Sigmoid colon (tissue), 4 donors: ENCODE data around the gene NPPC.

Source experiments
- EP300 ChIP-seq, 4 donors: sonication (generic); formaldehyde crosslinking; IDR thresholded peaks; one replicate each; pipeline ENCODE4 v1.6.1; 2017; ENCODE audit warnings: antibody characterized with exemption in 4 of 4
- POLR2A ChIP-seq, 2 donors: fragments of 450-650 bp; IDR thresholded peaks; one replicate each; pipeline ENCODE4 v1.6.1; 2016; ENCODE audit warnings: antibody characterized with exemption in 2 of 2, mild to moderate bottlenecking in 2 of 2, moderate library complexity in 2 of 2
- POLR2AphosphoS5 ChIP-seq, 4 donors: sonication (generic); formaldehyde crosslinking; IDR thresholded peaks; one replicate each; pipeline ENCODE4 v1.6.1; 2017; ENCODE audit warnings: antibody characterized with exemption in 4 of 4
- TF ChIP-seq, protein P1 (sequence below), 4 experiments: fragments of 450-650 bp in 3 of 4; fragments of 200-600 bp in 1 of 4; IDR thresholded peaks; one replicate each; pipeline ENCODE4 v1.5.1; 2016 to 2019; ENCODE audit warnings: antibody characterized with exemption in 4 of 4, mild to moderate bottlenecking in 3 of 4, moderate library complexity in 2 of 4

DNA sequence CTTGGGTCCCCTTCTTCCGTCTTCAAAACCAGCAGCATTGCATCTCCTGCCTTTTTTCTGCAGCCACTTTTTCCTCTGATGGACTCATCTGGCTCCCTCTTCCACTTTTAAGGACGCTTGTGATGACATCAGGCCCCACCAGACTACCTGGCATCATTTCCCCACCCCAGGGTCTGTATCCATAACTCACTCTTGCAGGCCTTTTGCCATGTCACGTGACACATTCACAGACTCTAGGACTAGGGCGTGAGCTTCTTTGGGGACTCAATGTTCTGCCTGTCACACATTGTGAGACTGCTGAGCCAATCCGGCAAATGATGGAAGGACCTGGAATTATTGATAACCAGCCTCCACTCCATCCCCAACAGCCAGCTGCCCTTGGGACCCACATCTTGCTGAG, 23.6 kb downstream of the NPPC start:
- TF ChIP-seq, protein P1, sequence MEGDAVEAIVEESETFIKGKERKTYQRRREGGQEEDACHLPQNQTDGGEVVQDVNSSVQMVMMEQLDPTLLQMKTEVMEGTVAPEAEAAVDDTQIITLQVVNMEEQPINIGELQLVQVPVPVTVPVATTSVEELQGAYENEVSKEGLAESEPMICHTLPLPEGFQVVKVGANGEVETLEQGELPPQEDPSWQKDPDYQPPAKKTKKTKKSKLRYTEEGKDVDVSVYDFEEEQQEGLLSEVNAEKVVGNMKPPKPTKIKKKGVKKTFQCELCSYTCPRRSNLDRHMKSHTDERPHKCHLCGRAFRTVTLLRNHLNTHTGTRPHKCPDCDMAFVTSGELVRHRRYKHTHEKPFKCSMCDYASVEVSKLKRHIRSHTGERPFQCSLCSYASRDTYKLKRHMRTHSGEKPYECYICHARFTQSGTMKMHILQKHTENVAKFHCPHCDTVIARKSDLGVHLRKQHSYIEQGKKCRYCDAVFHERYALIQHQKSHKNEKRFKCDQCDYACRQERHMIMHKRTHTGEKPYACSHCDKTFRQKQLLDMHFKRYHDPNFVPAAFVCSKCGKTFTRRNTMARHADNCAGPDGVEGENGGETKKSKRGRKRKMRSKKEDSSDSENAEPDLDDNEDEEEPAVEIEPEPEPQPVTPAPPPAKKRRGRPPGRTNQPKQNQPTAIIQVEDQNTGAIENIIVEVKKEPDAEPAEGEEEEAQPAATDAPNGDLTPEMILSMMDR (IDR thresholded peaks at IDR 0.05): no peak
- TF ChIP-seq POLR2AphosphoS5 (IDR thresholded peaks at IDR 0.05) (no peak), EP300 (IDR thresholded peaks at IDR 0.05) (no peak), POLR2A (IDR thresholded peaks at IDR 0.05) (no peak)
